HG03025 (cell line): ENCODE results near the gene FAIM.
"Not testable (repeated sequence)": the region's sequence is repeated elsewhere in the genome, so short reads cannot be mapped to it uniquely, and the experiment has no call there.

Source experiments
- ATAC-seq: cut with Tn5 transposase; IDR thresholded peaks from one replicate; pipeline ENCODE4 v1.9.1; 2021; ENCODE audit warnings: mild to moderate bottlenecking, moderate library complexity; ENCODE audit not compliant: unreplicated experiment, low FRiP score

FAIM gene

DNA sequence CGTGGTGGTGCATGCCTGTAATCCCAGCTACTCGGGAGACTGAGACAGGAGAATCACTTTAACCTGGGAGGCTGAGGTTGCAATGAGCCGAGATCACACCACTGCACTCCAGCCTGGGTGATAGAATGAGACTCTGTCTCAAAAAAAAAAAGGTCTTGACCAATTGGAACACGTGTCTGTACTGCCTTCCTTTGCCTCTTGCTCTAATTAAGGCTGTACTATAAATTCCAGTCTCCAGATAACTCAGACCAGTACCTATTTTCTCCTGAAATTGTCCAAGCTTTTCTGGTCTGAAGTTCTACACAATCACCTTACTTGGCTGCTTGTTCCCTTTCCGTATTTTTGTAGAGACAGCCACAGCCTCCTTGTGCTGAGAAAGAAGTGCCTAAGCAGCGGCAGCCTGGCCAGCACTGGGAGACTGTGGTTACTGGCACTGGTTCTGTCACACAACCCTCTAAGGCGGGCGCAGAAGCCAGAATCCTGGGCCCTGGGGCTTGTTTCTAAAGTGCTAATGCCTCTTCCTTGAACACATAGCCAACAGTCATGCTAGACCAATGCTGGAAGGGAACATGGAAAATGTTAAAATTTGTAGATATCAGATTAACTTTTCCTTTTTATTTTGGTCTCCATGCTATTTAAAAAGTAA lies 8.3 kb upstream of the FAIM start:
- no peak for ATAC-seq

GRCh38 chr3:138601661-138602060 lies 6.9 kb upstream of the FAIM start:
- ATAC-seq = not testable (repeated sequence)

DNA sequence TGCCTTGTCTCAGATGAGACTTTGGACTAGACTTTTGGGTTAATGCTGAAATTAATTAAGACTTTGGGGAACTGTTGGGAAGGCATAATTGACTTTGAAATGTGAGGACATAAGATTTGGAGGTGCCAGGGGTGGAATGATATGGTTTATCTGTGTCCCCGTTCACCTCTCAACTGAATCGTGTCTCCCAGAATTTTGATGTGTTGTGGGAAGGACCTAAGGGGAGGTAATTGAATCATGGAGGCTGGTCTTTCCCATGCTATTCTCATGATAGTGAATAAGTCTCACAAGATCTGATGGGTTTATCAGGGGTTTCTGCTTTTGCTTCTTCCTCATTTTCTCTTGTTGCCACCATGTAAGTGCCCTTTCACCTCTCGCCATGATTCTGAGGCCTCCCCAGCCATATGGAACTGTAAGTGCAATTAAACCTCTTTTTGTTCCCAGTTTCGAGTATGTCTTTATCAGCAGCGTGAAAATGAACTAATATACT lies 4.4 kb upstream of the FAIM start:
- not testable (repeated sequence) for ATAC-seq

- ATAC-seq = no peak
Observed at GRCh38 chr3:138609898-138610266, 1.3 kb downstream of the FAIM start.

GRCh38 chr3:138615462-138615861 lies 6.9 kb downstream of the FAIM start:
- ATAC-seq = no peak

DNA sequence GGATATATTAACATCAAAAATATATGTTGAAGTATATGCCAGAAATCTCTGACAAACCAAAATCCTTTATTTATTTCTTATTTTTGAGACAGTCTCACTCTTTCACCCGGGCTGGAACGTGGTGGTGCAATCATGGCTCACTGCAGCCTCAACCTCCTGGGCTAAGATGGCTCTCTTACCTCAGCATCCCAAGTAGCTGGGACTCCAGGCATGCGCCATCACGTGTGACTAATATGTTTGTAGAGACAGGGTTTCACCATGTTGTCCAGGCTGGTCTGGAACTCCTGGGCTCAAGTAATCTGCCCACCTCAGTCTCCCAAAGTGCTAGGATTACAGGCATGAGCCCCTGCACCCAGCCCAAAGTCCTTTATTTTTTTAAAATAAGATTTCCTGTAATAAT lies 11.9 kb downstream of the FAIM start:
- ATAC-seq = no peak

- no peak for ATAC-seq
Observed at GRCh38 chr3:138624518-138624917, 15.9 kb downstream of the FAIM start.

- no peak for ATAC-seq
Observed at GRCh38 chr3:138625707-138626365, 17.3 kb downstream of the FAIM start.

DNA sequence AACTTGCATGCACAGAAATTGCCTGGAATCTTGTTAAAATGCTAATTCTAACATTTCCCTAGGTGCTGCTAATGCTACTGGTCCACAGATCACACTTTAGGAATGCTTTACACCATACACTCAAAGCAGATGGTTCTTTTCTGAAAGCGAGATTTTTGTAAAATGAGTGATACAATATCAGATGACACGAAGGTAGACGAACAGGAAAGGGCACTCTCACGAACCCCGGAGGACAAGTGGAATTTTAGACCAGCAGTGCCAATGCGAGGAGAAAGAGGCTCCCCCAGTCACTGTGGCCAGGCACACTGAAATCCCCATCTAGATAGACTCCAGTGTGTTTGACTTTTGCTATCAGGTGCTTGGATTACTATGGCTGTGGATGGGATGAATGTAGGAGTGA lies 21.0 kb downstream of the FAIM start:
- no peak for ATAC-seq

- ATAC-seq = no peak
Observed at GRCh38 chr3:138638641-138639040, 30.1 kb downstream of the FAIM start.

DNA sequence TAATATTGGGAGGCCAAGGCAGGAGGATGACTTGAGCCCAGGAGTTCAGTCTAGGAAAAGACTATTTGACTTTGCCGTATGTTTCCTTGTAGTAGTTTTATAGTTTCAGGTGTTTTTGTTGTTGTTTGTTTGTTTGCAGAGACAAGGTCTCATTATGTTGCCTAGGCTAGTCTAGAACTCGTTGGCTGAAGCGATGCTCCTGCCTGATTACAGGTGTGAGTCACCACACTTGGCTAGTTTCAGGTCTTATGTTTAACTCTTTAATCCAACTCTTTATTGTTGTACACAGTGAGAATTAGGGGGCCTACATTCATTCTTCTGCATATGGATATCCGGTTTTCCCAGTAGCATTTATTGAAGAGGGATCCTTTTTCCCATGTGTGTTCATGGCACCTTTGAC lies 32.0 kb downstream of the FAIM start:
- no peak for ATAC-seq

- ATAC-seq = no peak
Observed at GRCh38 chr3:138642226-138642926, 33.8 kb downstream of the FAIM start.

DNA sequence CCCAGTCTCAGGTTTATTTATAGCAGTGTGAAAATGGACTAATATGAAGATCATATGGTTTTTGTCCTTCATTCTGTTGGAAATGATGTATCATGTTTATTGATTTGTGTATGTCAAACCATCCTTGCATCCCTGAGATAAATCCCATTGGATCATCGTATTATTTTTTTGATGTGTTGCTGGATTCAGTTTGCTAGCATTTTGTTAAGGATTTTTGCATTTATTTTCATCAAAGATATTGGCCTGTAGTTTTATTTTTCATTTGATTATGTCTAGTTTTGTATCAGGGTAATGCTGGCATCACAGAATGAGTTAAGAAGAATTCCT lies 34.3 kb downstream of the FAIM start:
- no peak for ATAC-seq

DNA sequence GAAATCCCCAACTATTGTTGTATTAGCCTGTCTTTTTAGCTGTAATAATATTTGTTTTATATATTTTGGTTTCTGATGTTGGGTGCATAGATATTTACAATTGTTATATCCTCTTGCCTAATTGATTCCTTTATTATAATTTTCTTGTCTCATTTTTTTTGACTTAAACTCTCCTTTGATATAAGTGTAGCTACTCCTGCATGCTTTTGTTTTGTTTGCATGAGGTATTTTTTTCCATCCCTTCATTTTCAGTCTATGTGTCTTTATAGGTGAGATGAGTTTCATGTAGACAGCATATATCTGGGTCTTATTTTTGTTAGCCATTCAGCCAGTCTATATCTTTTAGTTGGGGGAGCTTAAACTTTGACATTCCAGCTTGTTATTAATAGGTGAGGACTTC lies 37.4 kb downstream of the FAIM start:
- no peak for ATAC-seq

GRCh38 chr3:138646513-138646912 lies 37.9 kb downstream of the FAIM start:
- no peak for ATAC-seq

DNA sequence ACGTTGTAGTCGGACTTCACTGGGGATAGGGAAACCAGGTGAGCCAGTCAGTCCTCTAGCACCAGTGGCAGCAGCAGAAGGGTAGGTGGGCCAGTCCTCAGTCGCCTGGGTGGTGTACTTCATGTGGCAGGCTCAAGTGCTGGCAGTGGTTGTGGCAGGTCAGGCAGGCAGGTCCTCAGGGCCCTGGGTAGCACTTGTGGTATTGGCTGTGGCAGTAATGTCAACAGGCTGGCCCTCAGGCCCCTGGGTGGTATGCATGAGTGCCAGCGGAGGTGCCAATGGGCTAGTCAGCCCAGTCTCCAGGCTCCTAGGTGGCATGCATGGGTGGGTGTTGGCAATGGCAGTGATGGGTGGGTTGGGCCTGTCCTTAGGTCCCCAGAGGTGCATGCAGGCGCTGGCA lies 40.6 kb downstream of the FAIM start:
- no peak for ATAC-seq

GRCh38 chr3:138653567-138653966 lies 45.0 kb downstream of the FAIM start:
- ATAC-seq = no peak

DNA sequence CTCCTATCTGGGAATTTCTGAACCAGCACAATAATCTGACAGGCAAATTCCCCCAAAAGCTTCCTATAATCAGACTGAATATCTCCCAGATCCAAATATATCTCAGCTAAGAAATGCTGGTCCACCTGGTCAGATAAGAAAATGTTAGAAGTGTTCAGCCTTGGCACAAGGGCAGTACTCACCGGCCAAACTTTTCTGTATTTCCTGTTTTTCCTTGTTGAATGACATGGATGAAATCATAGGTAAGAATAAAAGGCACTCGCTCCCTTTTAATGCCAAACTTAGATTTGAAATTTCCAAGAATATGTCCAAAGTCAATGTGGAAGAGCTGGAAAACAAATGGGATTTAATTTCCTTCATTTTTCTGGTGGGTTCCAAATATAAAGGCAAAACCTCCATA lies 48.9 kb downstream of the FAIM start:
- ATAC-seq = no peak

- ATAC-seq = no peak
Observed at GRCh38 chr3:138668107-138668506, 59.5 kb downstream of the FAIM start.

GRCh38 chr3:138670407-138670806 lies 61.8 kb downstream of the FAIM start:
- no peak for ATAC-seq

DNA sequence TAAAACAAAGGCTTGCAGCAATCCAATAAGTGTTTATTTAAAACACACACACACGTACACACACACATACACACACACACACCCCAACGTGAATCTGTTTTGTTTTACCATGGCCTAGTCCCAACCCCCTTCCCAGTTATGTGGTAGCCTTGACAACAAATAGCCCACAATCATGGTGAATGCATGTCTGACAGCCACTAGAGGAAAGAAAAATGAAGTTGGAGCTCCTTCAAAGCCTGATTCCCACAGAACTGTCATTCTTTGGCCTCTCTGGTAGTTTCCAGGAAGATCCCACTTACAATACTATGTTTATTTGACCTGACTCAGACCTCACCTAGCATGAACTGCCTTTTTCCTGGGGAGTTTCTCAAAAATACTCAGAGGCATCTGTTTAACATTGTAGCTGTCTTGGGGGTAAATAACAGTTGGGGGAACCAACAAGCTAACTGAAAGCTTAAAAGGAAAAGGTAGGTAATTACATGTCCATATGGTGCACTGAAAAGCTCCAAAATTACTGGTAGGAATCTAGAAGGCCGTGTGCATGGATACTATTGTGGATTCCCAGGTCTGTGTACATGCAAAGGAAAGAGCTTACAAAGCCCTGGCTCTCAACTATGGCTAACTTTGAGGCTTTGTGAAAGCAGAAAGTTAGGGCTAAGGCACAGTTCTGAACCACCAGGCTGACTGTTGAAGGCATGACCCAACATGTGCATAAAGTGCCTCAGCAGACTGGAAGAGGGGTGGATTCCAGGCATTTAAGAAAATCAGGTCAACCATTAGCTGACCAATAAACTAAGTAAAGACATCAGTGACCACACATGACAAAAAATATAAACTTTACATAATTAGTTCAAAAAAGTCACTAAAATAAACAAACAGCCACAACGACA lies 65.3 kb downstream of the FAIM start:
- ATAC-seq = no peak
